ENCODE data around the gene AADAC.
"Not testable (repeated sequence)": the region's sequence is repeated elsewhere in the genome, so short reads cannot be mapped to it uniquely, and the experiment has no call there.

AADAC gene

GRCh38 chr3:151813799-151814198, at the start of gene AADAC:
AADAC (plus strand) TSS chr3:151814116; CDS start chr3:151814163, 47 bp downstream.
- DNase-seq (ENCODE audit: low read depth), result no peak

GRCh38 chr3:151764699-151765098, 49.2 kb upstream of the AADAC start:
- DNase-seq (ENCODE audit: low read depth), result not testable (repeated sequence)

GRCh38 chr3:151765685-151766084, 48.2 kb upstream of the AADAC start:
- no peak for DNase-seq (ENCODE audit: low read depth)

- no peak for DNase-seq (ENCODE audit: low read depth)
These were observed 47.5 kb upstream of the AADAC start for GRCh38 chr3:151766454-151766853.

GRCh38 chr3:151768393-151768930, 45.5 kb upstream of the AADAC start:
- DNase-seq (ENCODE audit: low read depth), result no peak

- DNase-seq (ENCODE audit: low read depth), result no peak
These were observed 44.7 kb upstream of the AADAC start for GRCh38 chr3:151769175-151769574.

GRCh38 chr3:151770956-151771355, 43.0 kb upstream of the AADAC start:
- no peak for DNase-seq (ENCODE audit: low read depth)

- DNase-seq (ENCODE audit: low read depth), result no peak
These were observed 41.0 kb upstream of the AADAC start for GRCh38 chr3:151772825-151773480.

GRCh38 chr3:151774235-151774634, 39.7 kb upstream of the AADAC start:
- no peak for DNase-seq (ENCODE audit: low read depth)

GRCh38 chr3:151774910-151775309, 39.0 kb upstream of the AADAC start:
- no peak for DNase-seq (ENCODE audit: low read depth)

GRCh38 chr3:151775314-151776258, 38.3 kb upstream of the AADAC start:
- no peak for DNase-seq (ENCODE audit: low read depth)

GRCh38 chr3:151776259-151776740, 37.6 kb upstream of the AADAC start:
- DNase-seq (ENCODE audit: low read depth), result no peak

- no peak for DNase-seq (ENCODE audit: low read depth)
These were observed 36.0 kb upstream of the AADAC start for GRCh38 chr3:151777880-151778279.

- no peak for DNase-seq (ENCODE audit: low read depth)
These were observed 26.3 kb upstream of the AADAC start for GRCh38 chr3:151787626-151788025.

- no peak for DNase-seq (ENCODE audit: low read depth)
These were observed 25.5 kb upstream of the AADAC start for GRCh38 chr3:151788401-151788800.

GRCh38 chr3:151789853-151790463, 24.0 kb upstream of the AADAC start:
- DNase-seq (ENCODE audit: low read depth), result no peak

GRCh38 chr3:151790763-151791162, 23.2 kb upstream of the AADAC start:
- not testable (repeated sequence) for DNase-seq (ENCODE audit: low read depth)

- DNase-seq (ENCODE audit: low read depth), result no peak
These were observed 21.5 kb upstream of the AADAC start for GRCh38 chr3:151792411-151792810.

GRCh38 chr3:151793636-151794035, 20.3 kb upstream of the AADAC start:
- DNase-seq (ENCODE audit: low read depth), result no peak

GRCh38 chr3:151794080-151794479, 19.8 kb upstream of the AADAC start:
- DNase-seq (ENCODE audit: low read depth), result no peak

- no peak for DNase-seq (ENCODE audit: low read depth)
These were observed 18.6 kb upstream of the AADAC start for GRCh38 chr3:151795276-151795675.

GRCh38 chr3:151796105-151796680, 17.7 kb upstream of the AADAC start:
- no peak for DNase-seq (ENCODE audit: low read depth)

Data from activated gamma-delta T cell treated with anti-CD3 and anti-CD28 coated beads, Interleukin-2, amount 50 U/mL, for 16 hours (primary cell).